ENCODE results near the gene HEMK1. TPM values are rescaled to one million over a fixed set of nuclear protein-coding genes. Genes with fewer than 3 reads are reported as not detected.

Gene HEMK1
- total RNA-seq, 1 donor from 2014 or later, result 6.6 TPM

GRCh38 chr3:50573566-50574443 lies 4.5 kb downstream of the HEMK1 start:
- no peak overlapping the region for H3K4me3 ChIP-seq (ENCODE audit: low read depth, low read length)
- TF ChIP-seq CTCF (IDR thresholded peaks at IDR 0.05; ENCODE audit: insufficient read depth, low read length, severe bottlenecking), result no peak
- H3K36me3 ChIP-seq (ENCODE audit: control insufficient read depth, insufficient read depth, low read length), result peaks cover 18% of the 10 kb centered on the region
- DNase-seq (ENCODE audit: low read depth) (no peak), FAIRE-seq (no peak)
- no peaks in the 10 kb centered on the region for H3K27me3 ChIP-seq (ENCODE audit: control insufficient read depth, insufficient read depth, low read length)

GRCh38 chr3:50574444-50574831 lies 5.1 kb downstream of the HEMK1 start:
- TF ChIP-seq CTCF (IDR thresholded peaks at IDR 0.05; ENCODE audit: insufficient read depth, low read length, severe bottlenecking), result no peak
- peaks cover 22% of the 10 kb centered on the region for H3K36me3 ChIP-seq (ENCODE audit: control insufficient read depth, insufficient read depth, low read length)
- no peak for FAIRE-seq
- no peak overlapping the region for H3K4me3 ChIP-seq (ENCODE audit: low read depth, low read length)
- no peaks in the 10 kb centered on the region for H3K27me3 ChIP-seq (ENCODE audit: control insufficient read depth, insufficient read depth, low read length)
- DNase-seq (ENCODE audit: low read depth), result no peak

- peaks cover 26% of the 10 kb centered on the region for H3K36me3 ChIP-seq (ENCODE audit: control insufficient read depth, insufficient read depth, low read length)
- no peak overlapping the region for H3K4me3 ChIP-seq (ENCODE audit: low read depth, low read length)
- DNase-seq (ENCODE audit: low read depth) (peak; percentile 19), FAIRE-seq (no peak)
- TF ChIP-seq CTCF (IDR thresholded peaks at IDR 0.05; ENCODE audit: insufficient read depth, low read length, severe bottlenecking), result no peak
- no peaks in the 10 kb centered on the region for H3K27me3 ChIP-seq (ENCODE audit: control insufficient read depth, insufficient read depth, low read length)
These were observed 6.0 kb downstream of the HEMK1 start for GRCh38 chr3:50575372-50575771.

GRCh38 chr3:50577348-50577747 lies 8.0 kb downstream of the HEMK1 start:
- TF ChIP-seq CTCF (IDR thresholded peaks at IDR 0.05; ENCODE audit: insufficient read depth, low read length, severe bottlenecking), result no peak
- Histone ChIP-seq H3K27me3 (ENCODE audit: control insufficient read depth, insufficient read depth, low read length) (no peaks in the 10 kb centered on the region), H3K36me3 (ENCODE audit: control insufficient read depth, insufficient read depth, low read length) (peaks cover 27% of the 10 kb centered on the region), H3K4me3 (ENCODE audit: low read depth, low read length) (no peak overlapping the region)
- no peak for DNase-seq (ENCODE audit: low read depth)
- no peak for FAIRE-seq

GRCh38 chr3:50580683-50581458 lies 11.5 kb downstream of the HEMK1 start:
- peaks cover 21% of the 10 kb centered on the region for H3K36me3 ChIP-seq (ENCODE audit: control insufficient read depth, insufficient read depth, low read length)
- DNase-seq (ENCODE audit: low read depth), result no peak
- H3K4me3 ChIP-seq (ENCODE audit: low read depth, low read length), result no peak overlapping the region
- no peak for FAIRE-seq
- H3K27me3 ChIP-seq (ENCODE audit: control insufficient read depth, insufficient read depth, low read length), result no peaks in the 10 kb centered on the region
- no peak for TF ChIP-seq CTCF (IDR thresholded peaks at IDR 0.05; ENCODE audit: insufficient read depth, low read length, severe bottlenecking)
